NB4 (cell line): ENCODE results near the gene COL4A1.
A peak's percentile ranks its signal among the peaks of the same experiment; 100 is the strongest.

ENCODE experiments used
- DNase-seq: peaks from one replicate; pipeline ENCODE4 v3.0.0; 2010; ENCODE audit warnings: low read depth
- H3K4me3 ChIP-seq: one replicate; pipeline ENCODE4 v1.5.1; 2011; ENCODE audit warnings: mild to moderate bottlenecking, low read depth, low read length, moderate library complexity
- MAX ChIP-seq: IDR thresholded peaks from 2 replicates; pipeline ENCODE4 v1.6.1; 2011; ENCODE audit warnings: low read depth, low read length
- MYC ChIP-seq: IDR thresholded peaks from 2 replicates; pipeline ENCODE4 v1.6.1; 2011; ENCODE audit warnings: low read depth, low read length
- POLR2A ChIP-seq: IDR thresholded peaks from 2 replicates; pipeline ENCODE4 v1.6.1; 2011; ENCODE audit warnings: mild to moderate bottlenecking; ENCODE audit not compliant: insufficient read length; ENCODE audit errors: extremely low read depth
- TF ChIP-seq, protein P1 (sequence below): IDR thresholded peaks from one replicate; pipeline ENCODE4 v1.5.1; 2012; ENCODE audit warnings: low read depth, low read length

COL4A1 gene

DNA sequence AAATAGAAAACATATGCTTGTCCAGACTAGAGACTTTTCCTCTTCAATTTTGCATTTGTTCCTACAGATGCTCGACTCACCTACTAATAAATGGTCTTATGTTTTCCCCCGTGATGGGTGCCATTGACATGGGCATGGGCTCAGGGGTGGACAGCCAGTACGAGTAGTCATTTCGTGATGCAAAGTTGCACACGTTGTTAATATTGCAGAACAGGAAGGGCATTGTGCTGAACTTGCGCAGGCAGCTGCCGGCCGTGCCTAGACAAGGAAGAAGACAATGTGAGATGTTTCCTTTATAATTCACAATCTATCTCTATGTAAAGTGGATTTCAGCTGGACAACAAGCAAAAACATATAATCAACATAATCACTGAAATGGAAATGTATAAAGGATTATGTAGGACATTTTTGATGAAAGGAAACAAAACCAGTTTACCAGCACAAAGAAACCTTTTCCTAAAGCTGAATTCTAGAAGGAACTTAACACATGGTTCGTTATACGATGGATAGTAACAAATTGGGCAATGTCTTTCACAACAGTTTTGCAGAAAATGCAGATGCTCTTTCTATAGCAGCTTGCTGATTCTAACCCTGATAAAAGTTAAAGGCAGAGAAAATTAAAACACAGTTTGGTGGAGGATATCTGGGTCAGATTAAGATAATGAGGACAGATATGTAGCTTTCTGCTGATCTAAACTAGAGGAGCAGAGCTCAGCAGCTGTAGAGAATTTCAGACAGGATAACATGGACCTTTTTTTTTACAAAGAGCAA lies 145.7 kb downstream of the COL4A1 start:
- peak overlapping the region; percentile 18 for H3K4me3 ChIP-seq
- TF ChIP-seq, protein P1, sequence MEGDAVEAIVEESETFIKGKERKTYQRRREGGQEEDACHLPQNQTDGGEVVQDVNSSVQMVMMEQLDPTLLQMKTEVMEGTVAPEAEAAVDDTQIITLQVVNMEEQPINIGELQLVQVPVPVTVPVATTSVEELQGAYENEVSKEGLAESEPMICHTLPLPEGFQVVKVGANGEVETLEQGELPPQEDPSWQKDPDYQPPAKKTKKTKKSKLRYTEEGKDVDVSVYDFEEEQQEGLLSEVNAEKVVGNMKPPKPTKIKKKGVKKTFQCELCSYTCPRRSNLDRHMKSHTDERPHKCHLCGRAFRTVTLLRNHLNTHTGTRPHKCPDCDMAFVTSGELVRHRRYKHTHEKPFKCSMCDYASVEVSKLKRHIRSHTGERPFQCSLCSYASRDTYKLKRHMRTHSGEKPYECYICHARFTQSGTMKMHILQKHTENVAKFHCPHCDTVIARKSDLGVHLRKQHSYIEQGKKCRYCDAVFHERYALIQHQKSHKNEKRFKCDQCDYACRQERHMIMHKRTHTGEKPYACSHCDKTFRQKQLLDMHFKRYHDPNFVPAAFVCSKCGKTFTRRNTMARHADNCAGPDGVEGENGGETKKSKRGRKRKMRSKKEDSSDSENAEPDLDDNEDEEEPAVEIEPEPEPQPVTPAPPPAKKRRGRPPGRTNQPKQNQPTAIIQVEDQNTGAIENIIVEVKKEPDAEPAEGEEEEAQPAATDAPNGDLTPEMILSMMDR, result no peak
- TF ChIP-seq MYC, result peak; percentile 94
- no peak for TF ChIP-seq POLR2A
- peak; percentile 88 for TF ChIP-seq MAX
- DNase-seq, result peak; percentile 94

- DNase-seq, result peak; percentile 40
- H3K4me3 ChIP-seq, result no peak overlapping the region
- TF ChIP-seq POLR2A, result no peak
- TF ChIP-seq, protein P1, result no peak
- no peak for TF ChIP-seq MAX
- no peak for TF ChIP-seq MYC
These were observed 148.7 kb downstream of the COL4A1 start for GRCh38 chr13:110158226-110158625.

- TF ChIP-seq POLR2A, result no peak
- TF ChIP-seq MAX, result no peak
- TF ChIP-seq, protein P1, result no peak
- no peak for TF ChIP-seq MYC
- H3K4me3 ChIP-seq, result no peak overlapping the region
- peak; percentile 32 for DNase-seq
These were observed 149.2 kb downstream of the COL4A1 start for GRCh38 chr13:110157718-110158117.

- no peak for DNase-seq
- no peak overlapping the region for H3K4me3 ChIP-seq
- TF ChIP-seq POLR2A (no peak), MYC (no peak), MAX (no peak)
- TF ChIP-seq, protein P1, result no peak
These were observed 150.5 kb downstream of the COL4A1 start for GRCh38 chr13:110156301-110157049.

DNA sequence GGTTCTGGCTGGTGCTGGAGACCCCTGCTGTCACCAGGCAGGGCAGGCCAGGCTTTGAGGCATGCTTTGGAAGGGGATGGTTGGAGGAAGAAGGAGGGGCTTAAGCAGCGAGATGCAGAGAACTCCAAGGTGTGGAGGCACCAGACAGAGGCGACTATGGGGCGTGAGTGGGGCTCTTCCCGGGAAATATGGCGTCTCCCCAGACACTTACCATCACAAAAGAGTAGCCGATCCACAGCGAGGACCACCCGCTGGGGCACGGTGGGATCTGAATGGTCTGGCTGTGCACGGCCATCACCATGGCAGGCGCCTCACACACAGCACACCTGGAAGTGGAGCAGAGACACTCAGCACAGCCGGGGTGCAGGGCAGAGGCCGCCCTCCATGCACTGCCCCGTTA lies 151.9 kb downstream of the COL4A1 start:
- DNase-seq, result no peak
- no peak overlapping the region for H3K4me3 ChIP-seq
- TF ChIP-seq MAX, result no peak
- TF ChIP-seq, protein P1, result no peak
- no peak for TF ChIP-seq POLR2A
- no peak for TF ChIP-seq MYC
